GM11168 (cell line): ENCODE measurements around the gene CACNA1H.

ENCODE experiments used
- in situ Hi-C: fragments of 300-500 bp; cut with MboI; formaldehyde crosslinking; loops from one replicate; pipeline ENCODE4 v1.12.0; 2022; ENCODE audit warnings: low sequenced_read_pairs; ENCODE audit not compliant: unreplicated experiment

Gene CACNA1H

DNA sequence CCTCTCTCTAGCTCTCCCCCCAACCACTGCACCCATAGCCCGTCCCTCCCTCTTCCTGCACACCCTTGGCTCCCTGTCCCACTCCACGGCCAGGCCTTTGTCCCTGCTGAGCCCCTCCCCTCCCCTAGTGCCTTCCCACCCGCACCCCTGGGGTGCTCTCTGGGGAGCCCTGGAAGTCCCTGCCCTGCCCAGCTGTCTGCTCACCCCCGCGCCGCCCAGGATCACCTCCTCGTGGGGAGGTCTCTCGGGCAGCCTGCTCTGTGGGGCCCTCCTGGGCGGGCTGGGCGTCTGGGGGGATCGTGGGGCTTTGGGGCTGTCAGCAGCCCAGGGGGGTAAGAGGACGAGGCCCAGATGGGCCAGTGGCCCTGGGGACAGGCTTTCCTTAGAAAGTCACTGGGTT is 18.1 kb downstream of the CACNA1H start:
- in situ Hi-C loops: no loop called here

DNA sequence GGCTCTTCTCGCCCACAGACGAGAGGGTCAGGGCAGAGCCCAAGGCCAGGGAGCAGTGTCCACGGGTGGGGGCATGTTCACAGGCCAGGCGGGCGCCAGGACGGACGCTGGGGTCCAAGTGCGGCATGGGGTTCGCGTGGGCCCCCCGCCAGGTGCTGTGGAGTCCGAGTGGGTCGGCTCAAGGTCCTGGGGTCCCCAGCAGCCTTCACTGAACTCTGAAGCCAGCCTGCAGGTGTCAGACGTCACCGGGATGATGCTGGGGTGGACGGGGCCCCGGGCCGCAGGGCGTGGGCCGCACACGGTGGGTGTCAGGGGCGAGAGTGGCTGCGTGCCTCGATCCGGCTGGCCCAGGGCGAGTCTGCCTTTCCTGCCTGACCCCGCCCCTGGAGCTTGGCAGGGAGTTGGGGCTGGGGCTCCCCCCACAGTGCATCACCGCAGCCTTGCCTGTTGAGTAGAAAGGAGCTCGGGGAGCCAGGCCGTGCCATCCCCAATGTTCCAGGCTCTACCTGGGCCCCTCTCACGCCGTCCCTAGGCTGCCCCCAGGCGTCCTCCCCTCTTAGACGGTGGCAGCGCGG is 19.0 kb downstream of the CACNA1H start:
- in situ Hi-C loops: no loop called here

DNA sequence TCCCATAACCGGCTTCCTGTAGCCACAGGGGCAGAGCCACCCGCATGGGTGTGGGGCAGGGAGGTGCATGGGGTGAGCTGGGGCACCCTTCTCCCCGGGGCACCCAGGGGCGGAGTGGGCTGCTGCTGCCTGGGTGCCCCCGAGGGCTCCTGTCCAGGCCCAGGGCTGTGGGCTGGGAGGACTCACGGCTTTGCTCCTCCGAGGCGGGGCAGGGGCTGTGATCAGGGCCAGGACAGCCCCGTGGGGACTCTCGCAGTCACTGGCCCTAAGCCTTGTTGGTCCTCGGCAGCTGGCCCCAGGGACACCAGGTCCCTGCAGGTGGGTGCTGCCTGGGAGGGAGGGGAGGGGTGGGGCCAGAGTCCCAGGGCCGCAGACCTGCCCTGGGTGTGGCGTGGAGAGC is 19.7 kb downstream of the CACNA1H start:
- in situ Hi-C loops: no loop called here

DNA sequence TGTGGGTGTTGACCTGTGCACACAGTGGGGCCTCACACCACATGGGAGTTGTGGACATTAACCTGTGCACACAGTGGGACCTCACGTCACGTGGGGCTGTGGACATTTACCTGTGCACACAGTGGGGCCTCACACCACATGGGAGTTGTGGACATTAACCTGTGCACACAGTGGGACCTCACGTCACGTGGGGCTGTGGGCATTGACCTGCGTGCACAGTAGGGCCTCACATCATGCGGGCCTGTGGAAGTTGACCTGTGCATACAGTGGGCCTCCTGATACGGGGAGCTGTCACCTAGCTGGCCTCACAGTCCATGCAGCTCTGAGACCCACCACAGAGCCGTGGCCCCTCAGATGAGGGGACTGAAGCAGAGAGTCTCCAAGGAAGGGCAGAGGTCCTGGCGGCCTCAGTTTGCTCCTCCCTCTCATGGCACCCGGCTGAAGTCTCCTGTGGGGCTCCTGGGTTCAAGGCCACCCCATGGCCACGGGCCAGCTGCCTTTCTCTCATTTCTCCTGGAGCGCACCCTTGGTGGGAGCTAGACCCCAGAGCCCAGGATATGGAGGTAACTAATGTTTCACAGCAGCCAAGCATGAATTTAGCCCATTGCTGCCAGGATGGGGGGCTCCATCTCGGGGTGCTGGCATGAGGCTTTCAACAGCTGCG is 21.0 kb downstream of the CACNA1H start:
- in situ Hi-C loops: no loop called here

DNA sequence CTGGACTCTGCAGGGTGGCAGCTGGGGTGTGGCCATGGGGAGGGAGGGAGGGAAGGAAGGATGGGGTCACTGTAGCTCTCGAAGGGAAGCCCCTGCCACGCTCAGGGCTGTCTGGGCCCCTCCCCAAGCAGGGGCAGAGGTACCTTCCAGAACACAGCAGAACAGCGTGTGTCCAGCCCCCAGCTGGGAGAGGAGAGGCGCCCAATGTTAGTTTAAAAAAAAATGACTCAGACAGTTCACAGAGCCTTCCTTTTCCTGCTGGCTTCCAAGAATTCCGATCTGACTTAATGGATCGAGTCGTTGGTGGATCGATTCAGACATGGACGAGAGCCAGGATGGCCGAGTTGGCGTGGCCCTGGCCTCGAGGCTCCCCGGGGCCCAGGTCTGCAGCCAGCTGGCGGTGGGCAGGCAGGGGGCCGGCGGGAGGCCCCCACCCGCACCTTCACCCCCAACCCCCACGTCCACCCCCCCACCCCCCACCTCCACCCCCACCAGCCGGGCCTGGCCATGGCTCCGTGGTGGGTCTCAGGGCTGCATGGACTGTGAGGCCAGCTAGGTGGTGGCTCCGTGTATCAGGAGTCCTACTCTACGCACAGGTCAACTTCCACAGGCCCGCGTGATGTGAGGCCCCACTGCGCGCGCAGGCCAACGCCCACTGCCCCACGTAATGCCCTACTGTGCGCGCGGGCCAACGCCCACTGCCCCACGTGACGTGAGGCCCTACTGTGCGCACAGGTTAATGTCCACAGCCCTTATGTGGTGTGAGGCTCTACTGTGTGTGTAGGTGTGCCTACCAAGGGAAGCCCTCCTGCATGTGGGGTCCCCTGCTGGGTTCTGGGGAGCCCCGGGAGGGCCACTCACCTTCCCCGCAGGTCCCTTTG is 21.8 kb downstream of the CACNA1H start:
- in situ Hi-C loops: no loop called here

DNA sequence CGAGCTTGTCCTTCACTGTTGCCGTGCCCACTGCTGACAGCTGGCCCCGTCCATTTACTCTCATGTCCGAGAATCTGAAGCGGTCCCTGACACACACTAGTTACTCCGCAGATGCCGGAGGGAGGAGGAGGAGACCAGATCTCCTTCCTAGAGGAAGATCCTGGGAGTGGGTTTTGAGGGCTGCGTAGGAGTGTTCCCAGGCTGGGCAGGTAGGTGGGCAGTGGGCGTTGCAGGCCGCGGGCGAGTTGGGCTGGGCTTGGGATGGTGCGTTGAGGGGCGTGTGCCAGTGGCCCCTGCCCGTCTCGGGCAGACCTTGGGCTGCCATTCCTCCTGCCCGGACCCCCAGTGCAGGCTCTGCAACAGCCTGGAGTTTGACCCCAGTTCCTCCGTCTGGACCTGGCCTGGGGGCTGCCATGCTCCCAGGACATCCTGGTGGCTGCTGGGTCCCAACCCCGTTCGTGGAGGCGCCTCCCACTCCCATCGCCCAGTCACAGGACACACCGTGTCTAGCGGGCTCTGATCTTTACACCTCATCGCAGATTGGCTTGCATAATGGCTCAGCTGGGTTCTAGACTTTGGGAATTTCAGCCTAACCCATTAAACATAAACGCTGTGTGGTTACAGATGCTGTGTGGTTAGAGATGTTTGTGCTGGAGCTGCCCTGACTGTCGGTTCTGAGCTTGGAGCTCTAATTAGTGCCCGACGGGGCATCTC is 22.8 kb downstream of the CACNA1H start:
- in situ Hi-C loops: no loop called here

DNA sequence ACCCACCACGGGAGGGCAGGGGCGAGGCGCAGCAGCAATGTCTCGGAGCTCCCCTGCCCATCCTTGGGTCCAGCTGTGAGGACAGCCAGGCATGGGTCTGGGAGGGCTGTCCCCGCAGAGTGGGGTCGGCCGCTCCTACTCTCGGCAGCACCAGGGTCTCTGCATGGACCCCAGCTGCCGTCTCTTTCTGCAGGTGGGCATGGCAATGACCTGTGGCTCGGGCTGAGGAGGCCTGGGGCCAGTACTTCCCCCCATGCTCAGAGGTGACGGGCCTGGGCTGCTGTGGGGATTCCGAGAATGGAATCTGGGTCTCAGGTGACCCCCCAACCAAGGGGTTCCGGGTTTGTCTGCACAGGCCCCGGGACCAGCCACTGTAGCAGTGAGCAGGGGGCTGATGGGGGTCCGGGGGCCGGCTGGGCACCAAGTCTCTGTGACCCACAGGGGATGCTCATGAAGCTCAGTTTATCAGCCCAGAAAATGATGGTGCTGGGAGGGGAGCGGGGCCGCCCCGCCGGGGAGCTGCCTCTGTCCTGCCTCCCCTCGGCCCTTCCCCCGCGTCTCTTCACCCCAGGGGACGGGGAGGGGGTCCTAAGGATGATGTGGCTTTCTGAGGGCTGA is 23.5 kb downstream of the CACNA1H start:
- in situ Hi-C loops: no loop called here

DNA sequence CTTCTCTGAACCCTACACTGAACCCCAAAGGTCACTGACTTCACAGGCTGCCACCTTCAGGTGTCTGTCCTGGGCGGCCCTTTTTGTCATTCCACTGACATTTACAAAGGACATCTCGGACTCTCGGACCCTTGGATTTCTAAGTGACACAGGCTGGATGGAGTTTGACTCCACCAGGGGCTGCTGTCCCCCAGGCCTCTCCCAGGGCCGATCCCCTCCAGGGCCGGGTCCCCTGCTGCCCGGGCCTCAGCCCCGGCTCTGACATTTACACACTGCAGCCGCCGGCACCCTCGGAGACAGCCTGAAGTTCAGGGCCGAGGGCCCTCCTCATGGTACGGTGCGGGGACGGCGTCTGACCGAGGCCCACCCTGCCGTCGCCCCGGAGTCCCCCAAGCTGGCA is 24.1 kb downstream of the CACNA1H start:
- in situ Hi-C loops: no loop called here

DNA sequence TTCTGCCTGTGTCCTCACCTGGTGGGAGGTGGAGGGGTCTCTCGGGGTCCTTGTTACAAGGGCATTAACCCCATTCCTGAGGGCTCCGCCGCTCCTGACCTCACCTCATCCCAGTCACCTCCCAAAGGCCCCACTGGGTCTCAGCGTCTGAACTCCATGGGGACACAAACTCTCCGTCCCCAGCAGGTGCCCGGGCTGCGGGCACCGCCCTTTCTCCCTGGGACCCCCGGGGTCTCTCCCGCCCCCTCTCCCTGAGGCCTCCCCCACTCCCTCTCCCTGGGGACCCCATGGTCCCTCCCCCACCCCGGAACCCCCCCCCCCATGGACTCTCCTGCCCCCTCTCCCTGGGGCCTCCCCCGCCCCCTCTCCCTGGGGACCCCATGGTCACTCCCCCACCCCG is 24.8 kb downstream of the CACNA1H start:
- in situ Hi-C loops: no loop called here

DNA sequence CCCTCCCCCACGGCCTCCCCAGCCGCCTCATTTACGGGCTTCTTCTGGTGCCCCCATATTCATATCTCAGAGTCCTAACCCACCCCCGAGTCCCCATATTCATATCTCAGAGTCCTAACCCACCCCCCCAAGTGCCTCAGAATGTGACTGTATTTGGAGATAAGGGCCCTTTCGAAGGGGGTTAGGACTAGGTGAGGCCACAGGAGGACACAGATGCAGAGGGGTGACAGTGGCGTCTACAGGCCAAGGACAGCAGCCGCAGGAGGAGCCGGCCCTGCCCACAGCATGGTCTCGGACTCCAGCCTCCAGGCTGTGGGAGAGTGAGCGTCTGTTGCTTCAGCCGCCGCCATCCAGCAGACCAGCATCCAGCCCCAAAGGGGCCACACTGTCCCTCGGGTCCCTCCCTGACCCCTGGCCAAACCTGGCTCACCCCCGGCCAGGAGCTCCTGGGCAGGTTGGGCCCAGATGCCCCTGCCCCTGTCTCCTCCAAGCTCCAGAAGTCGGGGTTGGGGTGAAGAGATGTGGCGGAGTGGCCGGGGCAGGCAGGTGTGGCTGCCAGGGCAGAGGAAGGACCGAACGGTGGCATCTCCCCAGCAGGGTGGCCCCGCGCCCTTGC is 25.5 kb downstream of the CACNA1H start:
- in situ Hi-C loops: no loop called here

DNA sequence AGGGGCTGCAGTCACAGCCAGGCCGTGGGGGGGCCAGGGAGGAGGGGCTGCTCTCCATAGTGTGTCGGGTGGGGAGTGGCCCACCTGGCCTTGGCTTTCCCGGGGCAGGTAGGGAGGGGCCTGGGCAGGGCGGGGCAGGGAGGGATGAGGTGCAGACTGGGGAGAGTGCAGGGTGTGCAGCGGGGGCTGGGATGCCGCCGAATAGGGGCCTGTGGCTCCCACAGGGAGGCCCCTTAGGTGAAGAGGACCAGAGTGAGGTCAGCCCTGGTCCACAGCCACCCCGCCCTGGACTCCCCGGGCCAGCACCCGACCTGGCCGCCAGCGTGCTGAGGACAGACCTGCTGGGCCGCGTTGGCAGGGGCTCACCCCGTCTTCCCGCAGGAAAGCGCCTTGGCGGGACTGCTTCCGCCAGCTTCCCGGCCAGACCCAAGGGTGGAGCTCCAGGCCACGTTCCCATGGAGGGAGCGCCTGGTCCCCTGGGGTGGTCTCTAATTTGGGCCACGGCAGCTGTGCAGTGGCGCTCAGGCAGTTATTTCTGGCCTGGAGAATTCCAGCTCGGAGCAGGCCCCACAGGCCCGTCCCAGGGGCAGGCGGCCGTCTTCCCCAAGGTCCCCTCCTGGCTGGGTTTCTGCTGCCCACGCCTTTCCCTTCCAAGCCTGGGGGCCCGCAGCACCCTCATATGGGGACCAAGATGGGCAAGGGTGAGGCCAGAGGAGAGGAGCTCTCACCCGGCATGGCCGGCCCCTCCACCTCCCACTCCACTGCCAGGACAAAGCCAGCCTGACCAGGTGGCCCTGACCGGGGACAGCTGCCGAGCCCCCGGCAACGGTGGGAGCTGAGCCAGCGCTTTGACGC is 27.9 kb downstream of the CACNA1H start:
- in situ Hi-C loops: no loop called here

DNA sequence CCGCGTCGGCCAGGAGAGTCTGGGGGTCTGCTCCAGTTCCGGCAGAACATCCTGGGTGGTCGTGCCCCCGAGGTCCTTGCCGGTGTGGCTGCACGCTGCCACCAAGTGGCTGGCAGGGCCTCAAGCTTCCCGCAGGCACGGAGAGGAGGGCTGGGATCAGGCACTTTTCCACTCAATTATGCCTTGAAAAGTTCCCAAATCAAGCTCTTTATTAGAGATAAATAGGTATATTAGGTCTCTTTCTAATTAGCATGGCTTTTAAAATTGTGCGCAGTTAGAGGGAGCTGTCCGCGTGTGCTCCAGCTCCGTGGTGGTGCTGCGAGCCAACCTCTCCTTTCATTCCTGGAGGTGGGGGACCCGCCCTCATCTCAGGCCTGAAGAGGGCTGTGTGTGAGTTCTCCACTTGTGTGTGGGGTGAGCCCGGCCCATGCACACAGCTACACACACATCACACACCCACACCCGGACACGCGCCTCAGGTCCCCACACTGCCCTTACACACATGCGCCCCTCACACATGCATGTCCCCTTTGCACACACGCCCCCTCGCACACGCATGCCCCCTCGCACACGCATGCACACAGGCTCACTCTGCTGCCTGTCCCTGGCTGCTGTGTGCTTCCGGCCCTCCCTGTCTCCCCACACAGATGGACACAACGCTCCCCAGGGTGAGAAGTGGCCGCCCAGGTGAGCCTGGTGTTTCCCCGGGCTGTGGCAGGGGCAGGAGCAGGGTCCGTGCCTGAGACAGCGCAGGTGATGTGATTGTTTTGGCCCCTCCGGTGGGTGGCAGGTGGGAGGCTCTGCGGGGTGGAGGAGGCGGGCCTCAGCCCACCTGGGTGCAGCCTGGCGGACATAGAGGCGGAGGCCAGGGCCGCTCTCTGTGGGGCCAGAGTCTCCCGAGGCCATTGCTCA is 28.8 kb downstream of the CACNA1H start:
- in situ Hi-C loops: no loop called here

DNA sequence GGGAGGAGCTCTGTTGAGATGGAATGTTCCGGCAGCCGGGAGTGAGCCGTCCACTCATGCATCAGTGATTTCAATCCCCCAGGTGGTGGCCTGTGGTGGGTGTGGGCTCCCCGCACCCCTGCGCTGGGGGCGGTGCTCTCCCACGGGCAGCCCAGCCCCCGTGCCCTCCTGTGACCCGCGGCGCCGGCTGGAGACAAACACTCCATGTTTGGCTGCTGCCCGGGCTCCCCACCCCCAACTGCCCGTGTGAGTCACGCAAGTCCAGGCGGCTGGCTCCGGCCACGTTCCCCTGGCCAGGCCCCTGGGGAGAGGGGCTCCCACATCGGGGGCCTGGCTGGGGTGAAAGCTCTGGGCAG is 29.4 kb downstream of the CACNA1H start:
- in situ Hi-C loops: no loop called here

DNA sequence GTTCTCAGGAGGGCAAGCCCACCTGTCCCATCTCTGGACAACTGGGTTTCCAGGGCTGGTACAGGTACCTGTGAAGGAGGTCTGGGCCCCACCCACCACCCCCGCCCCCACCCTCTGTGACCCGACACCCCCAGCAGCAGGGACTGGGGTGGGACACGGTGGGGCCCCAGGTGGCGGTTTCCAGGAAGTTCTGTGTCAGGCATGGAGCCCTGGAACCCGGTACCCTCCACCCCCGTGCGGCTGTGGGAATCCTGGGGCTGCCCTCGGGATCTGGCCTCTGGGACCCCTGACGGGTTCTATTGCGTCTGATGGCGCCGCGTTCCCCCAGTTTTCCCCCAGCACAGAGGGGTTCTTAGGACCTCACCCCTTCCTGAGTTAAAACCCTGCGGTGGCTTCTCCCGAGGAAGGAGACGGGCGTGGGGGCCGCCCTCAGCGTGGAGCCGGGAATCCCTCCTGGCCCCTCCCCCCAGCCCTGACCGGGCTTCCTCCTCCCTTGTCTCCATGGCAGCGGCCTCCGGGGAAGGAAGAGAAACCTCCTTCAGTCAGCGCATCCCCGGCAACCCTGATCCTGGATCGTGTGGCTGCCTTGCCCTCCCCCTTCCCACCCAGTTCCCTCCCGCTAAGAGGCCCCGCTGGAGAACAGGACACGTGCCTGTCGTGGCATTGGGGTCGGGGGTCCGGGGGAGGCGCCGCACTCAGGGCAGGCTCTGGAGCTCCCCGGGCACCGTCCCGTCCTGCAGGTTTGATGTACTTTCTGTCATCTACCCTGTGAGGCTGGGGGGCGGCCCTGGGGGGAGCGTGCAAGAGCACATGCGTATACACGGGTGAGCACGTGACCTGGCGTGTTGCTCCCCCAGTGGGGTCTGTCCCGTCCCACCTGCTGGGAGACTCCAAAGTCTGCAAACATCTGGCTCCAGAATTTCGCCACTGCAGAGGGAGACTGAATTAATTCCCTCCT is 30.3 kb downstream of the CACNA1H start:
- in situ Hi-C loops: no loop called here

DNA sequence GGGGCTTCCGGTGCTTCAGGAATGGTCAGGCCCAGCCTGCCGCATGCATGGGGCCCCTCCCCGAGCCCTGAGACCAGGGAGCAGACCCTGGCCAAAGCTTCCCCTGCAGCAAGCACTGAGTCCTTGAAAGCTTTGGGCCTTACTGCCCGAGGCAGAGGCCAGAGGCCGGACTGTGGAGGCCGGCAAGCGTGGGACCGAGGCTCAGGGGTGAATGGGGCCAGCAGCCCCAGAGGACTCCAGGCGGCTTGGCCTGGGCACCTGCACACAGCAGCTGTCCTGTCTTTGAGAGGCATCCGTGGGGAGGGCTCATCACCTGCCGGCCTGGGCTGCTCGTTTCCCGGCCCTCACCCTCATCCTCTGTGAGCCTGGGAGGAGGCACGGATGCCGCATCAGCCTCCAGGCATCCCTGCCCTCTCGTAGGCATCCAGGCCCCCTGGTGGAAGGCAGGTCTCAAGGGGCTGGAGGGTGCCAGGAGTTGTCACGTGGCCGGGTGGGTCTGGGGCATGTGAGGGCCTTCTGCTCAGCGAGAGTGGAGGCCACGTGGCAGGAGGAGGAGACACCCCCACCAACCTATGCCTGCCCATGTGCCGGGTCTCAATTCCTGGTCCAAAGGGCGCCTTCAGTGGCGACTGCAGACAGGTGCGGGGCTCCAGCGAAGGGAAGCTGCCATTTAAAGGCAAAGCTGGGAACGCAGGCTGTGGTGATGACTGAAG is 31.4 kb downstream of the CACNA1H start:
- in situ Hi-C loops: no loop called here

DNA sequence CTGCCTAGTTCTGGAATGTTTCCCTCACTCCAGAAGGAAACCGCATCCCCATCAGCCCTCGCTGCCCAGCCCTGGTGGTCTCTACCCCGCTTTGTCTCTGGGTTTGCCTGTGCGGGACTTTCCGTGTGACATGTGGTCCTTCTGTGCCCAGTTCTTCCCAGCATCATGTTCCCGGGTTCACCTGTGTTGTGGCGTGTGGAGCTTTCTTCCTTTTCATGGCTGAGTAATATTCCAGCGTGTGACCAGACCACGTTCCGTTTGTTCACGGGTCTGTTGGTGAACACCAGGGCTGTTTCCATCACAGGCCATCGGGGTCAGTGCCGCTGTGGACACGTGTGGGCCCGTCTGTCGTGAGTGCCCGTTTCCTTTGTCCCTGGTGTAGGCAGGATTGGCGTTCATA is 32.1 kb downstream of the CACNA1H start:
- in situ Hi-C loops: no loop called here
